ENCODE data around the gene POR. TPM values are rescaled to one million over a fixed set of nuclear protein-coding genes. Genes with fewer than 3 reads are reported as not detected.

The POR gene
- polyA plus RNA-seq, 4 donors, result 50.8 to 70.5 (median 62.1) TPM

- DNase-seq (ENCODE audit: low read depth in 4 of 4, low spot score in 3 of 4), result no peak
Measured at GRCh38 chr7:75914169-75914654, 743 bp upstream of the POR start.

- no peak for DNase-seq (ENCODE audit: low read depth in 4 of 4, low spot score in 3 of 4)
Measured at GRCh38 chr7:75915416-75916156, 631 bp downstream of the POR start.

GRCh38 chr7:75916259-75916658 is 1.3 kb downstream of the POR start:
- no peak for DNase-seq (ENCODE audit: low read depth in 4 of 4, low spot score in 3 of 4)

GRCh38 chr7:75916685-75917634 is 2.0 kb downstream of the POR start:
- no peak for DNase-seq (ENCODE audit: low read depth in 4 of 4, low spot score in 3 of 4)

GRCh38 chr7:75920431-75921161 is 5.6 kb downstream of the POR start:
- no peak for DNase-seq (ENCODE audit: low read depth in 4 of 4, low spot score in 3 of 4)

GRCh38 chr7:75921479-75921878 is 6.5 kb downstream of the POR start:
- DNase-seq (ENCODE audit: low read depth in 4 of 4, low spot score in 3 of 4), result no peak

GRCh38 chr7:75922966-75923603 is 8.1 kb downstream of the POR start:
- no peak for DNase-seq (ENCODE audit: low read depth in 4 of 4, low spot score in 3 of 4)

- DNase-seq (ENCODE audit: low read depth in 4 of 4, low spot score in 3 of 4), result no peak
Measured at GRCh38 chr7:75924256-75924655, 9.3 kb downstream of the POR start.

GRCh38 chr7:75924889-75925288 is 9.9 kb downstream of the POR start:
- no peak for DNase-seq (ENCODE audit: low read depth in 4 of 4, low spot score in 3 of 4)

- DNase-seq (ENCODE audit: low read depth in 4 of 4, low spot score in 3 of 4), result no peak
Measured at GRCh38 chr7:75925717-75926435, 10.9 kb downstream of the POR start.

GRCh38 chr7:75928568-75928914 is 13.6 kb downstream of the POR start:
- DNase-seq (ENCODE audit: low read depth in 4 of 4, low spot score in 3 of 4), result no peak

GRCh38 chr7:75931680-75932079 is 16.7 kb downstream of the POR start:
- DNase-seq (ENCODE audit: low read depth in 4 of 4, low spot score in 3 of 4), result no peak

GRCh38 chr7:75937958-75938786 is 23.2 kb downstream of the POR start:
- DNase-seq (ENCODE audit: low read depth in 4 of 4, low spot score in 3 of 4), result no peak

GRCh38 chr7:75938921-75939320 is 24.0 kb downstream of the POR start:
- DNase-seq (ENCODE audit: low read depth in 4 of 4, low spot score in 3 of 4), result no peak

- no peak for DNase-seq (ENCODE audit: low read depth in 4 of 4, low spot score in 3 of 4)
Measured at GRCh38 chr7:75943864-75944263, 28.9 kb downstream of the POR start.

GRCh38 chr7:75944507-75944906 is 29.6 kb downstream of the POR start:
- DNase-seq (ENCODE audit: low read depth in 4 of 4, low spot score in 3 of 4), result no peak

- DNase-seq (ENCODE audit: low read depth in 4 of 4, low spot score in 3 of 4), result no peak
Measured at GRCh38 chr7:75945297-75946168, 30.6 kb downstream of the POR start.

- DNase-seq (ENCODE audit: low read depth in 4 of 4, low spot score in 3 of 4), result no peak
Measured at GRCh38 chr7:75946207-75946855, 31.4 kb downstream of the POR start.

Data from left renal pelvis (tissue), 4 donors.